Thyroid gland (tissue), 4 donors: ENCODE results near the gene HOXA2.

Source experiments
- CTCF ChIP-seq, 6 experiments: fragments of 200-600 bp in 3 of 6; fragments of 450-650 bp in 3 of 6; sonication (generic) in 3 of 6; IDR thresholded peaks; one replicate each; pipeline ENCODE4 v1.5.1; 2016 to 2019; ENCODE audit warnings: antibody characterized with exemption in 6 of 6, mild to moderate bottlenecking in 2 of 6, inconsistent platforms in 1 of 6, moderate library complexity in 1 of 6
- POLR2A ChIP-seq, 2 donors: fragments of 450-650 bp; IDR thresholded peaks; one replicate each; pipeline ENCODE4 v1.6.1; 2017; ENCODE audit warnings: antibody characterized with exemption in 2 of 2, mild to moderate bottlenecking in 2 of 2, moderate library complexity in 1 of 2

- TF ChIP-seq CTCF (IDR thresholded peaks at IDR 0.05) = no peak
- no peak for TF ChIP-seq POLR2A (IDR thresholded peaks at IDR 0.05)
Measured at GRCh38 chr7:27134392-27134791, 31.9 kb upstream of the HOXA2 start.
